HCT116 (cell line): ENCODE measurements around the gene MYDGF.

Experiments
- CTCF ChIP-seq, 3 experiments: fragments of 200-600 bp in 1 of 3; sonication (generic) in 1 of 3; IDR thresholded peaks in 2 of 3; conservative IDR thresholded peaks in 1 of 3; 2 replicates each; pipeline ENCODE4 v1.5.1; 2012 to 2017; ENCODE audit warnings: low read depth in 2 of 3, low read length in 2 of 3, antibody characterized with exemption in 1 of 3, borderline replicate concordance in 1 of 3, control low read depth in 1 of 3, mild to moderate bottlenecking in 1 of 3, mixed read lengths in 1 of 3, mixed run types in 1 of 3, moderate library complexity in 1 of 3; ENCODE audit not compliant: insufficient read depth in 1 of 3
- EGR1 ChIP-seq: IDR thresholded peaks from 2 replicates; pipeline ENCODE4 v1.6.1; 2012; ENCODE audit warnings: low read depth
- EZH2 ChIP-seq: fragments of 200-600 bp; sonication (generic); IDR thresholded peaks from 2 replicates; pipeline ENCODE4 v1.6.1; 2017; ENCODE audit warnings: antibody characterized with exemption, mixed run types
- EZH2phosphoT487 ChIP-seq: fragments of 200-600 bp; IDR thresholded peaks from 2 replicates; pipeline ENCODE4 v1.6.1; 2018; ENCODE audit warnings: antibody characterized with exemption, borderline replicate concordance
- JUND ChIP-seq: IDR thresholded peaks from 2 replicates; pipeline ENCODE4 v1.6.1; 2012
- MAX ChIP-seq: IDR thresholded peaks from 2 replicates; pipeline ENCODE4 v1.6.1; 2012
- POLR2A ChIP-seq: IDR thresholded peaks from 2 replicates; pipeline ENCODE4 v1.7.0; 2011; ENCODE audit warnings: borderline replicate concordance; ENCODE audit not compliant: insufficient read depth, insufficient read length; ENCODE audit errors: extremely low read depth
- POLR2AphosphoS5 ChIP-seq: IDR thresholded peaks from 2 replicates; pipeline ENCODE4 v1.6.1; 2011; ENCODE audit warnings: mild to moderate bottlenecking, low read depth, low read length, moderate library complexity
- RAD21 ChIP-seq: IDR thresholded peaks from 2 replicates; pipeline ENCODE4 v1.6.1; 2012; ENCODE audit warnings: low read depth, mild to moderate bottlenecking
- SIN3A ChIP-seq: IDR thresholded peaks from 2 replicates; pipeline ENCODE4 v1.6.1; 2012; ENCODE audit warnings: low read depth
- SRF ChIP-seq: IDR thresholded peaks from 2 replicates; pipeline ENCODE4 v1.6.1; 2012; ENCODE audit warnings: low read depth
- TCF7L2 ChIP-seq: IDR thresholded peaks from 2 replicates; pipeline ENCODE4 v1.7.0; 2011; ENCODE audit warnings: borderline replicate concordance, inconsistent platforms; ENCODE audit not compliant: insufficient read depth, insufficient read length; ENCODE audit errors: extremely low read depth

DNA sequence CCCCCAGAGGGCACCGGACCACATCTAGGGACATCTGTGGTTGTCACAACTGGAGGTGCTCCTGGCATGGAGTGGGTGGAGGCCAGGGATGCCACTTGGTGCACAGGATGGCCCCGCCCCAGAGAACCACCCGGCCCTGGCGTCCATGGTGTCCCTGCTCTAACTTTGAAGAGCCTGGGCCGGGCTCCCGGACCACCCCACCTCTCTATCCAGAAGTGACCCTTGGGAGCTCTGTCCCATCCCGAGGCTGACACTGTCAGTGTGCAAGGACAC lies 22.9 kb upstream of the MYDGF start:
- TF ChIP-seq EZH2phosphoT487 (no peak), CTCF (IDR thresholded peaks at IDR 0.05 in 2 of 3, conservative IDR thresholded peaks at IDR 0.05 in 1 of 3; ENCODE audit: borderline replicate concordance in 1 of 3, insufficient read depth in 1 of 3, low read depth in 2 of 3, low read length in 2 of 3) (no peak), MAX (no peak), RAD21 (no peak), SIN3A (no peak), EZH2 (no peak), POLR2AphosphoS5 (no peak), SRF (no peak), EGR1 (no peak), POLR2A (no peak), TCF7L2 (no peak), JUND (no peak)
